Measurements from ENCODE around the gene LRP3. TPM values are rescaled to one million over a fixed set of nuclear protein-coding genes. Genes with fewer than 3 reads are reported as not detected.
"Not testable (repeated sequence)": the region's sequence is repeated elsewhere in the genome, so short reads cannot be mapped to it uniquely, and the experiment has no call there.

LRP3 gene
- total RNA-seq, 1 donor: 33.2 TPM

DNA sequence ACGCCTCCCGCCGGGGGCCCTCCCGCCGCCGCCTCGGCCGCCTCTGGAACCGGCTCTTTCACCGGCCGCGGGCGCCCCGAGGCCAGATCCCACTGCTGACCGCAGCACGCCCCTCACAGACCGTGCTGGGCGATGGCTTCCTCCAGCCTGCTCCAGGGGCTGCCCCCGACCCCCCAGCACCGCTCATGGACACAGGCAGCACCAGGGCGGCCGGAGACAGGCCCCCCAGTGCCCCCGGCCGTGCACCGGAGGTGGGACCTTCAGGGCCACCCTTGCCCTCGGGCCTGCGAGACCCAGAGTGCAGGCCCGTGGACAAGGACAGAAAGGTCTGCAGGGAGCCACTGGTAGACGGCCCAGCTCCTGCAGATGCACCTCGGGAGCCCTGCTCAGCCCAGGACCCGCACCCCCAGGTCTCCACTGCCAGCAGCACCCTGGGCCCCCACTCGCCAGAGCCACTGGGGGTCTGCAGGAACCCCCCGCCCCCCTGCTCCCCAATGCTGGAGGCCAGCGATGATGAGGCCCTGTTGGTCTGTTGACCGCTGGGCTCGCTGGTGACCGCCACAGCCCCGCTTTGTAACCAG, 13.0 kb downstream of the LRP3 start:
- H3K4me3 ChIP-seq (ENCODE audit: low read depth, low read length): no peak overlapping the region
- no peak for DNase-seq (ENCODE audit: low read depth)
- TF ChIP-seq, protein P1, sequence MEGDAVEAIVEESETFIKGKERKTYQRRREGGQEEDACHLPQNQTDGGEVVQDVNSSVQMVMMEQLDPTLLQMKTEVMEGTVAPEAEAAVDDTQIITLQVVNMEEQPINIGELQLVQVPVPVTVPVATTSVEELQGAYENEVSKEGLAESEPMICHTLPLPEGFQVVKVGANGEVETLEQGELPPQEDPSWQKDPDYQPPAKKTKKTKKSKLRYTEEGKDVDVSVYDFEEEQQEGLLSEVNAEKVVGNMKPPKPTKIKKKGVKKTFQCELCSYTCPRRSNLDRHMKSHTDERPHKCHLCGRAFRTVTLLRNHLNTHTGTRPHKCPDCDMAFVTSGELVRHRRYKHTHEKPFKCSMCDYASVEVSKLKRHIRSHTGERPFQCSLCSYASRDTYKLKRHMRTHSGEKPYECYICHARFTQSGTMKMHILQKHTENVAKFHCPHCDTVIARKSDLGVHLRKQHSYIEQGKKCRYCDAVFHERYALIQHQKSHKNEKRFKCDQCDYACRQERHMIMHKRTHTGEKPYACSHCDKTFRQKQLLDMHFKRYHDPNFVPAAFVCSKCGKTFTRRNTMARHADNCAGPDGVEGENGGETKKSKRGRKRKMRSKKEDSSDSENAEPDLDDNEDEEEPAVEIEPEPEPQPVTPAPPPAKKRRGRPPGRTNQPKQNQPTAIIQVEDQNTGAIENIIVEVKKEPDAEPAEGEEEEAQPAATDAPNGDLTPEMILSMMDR (IDR thresholded peaks at IDR 0.05; ENCODE audit: insufficient read depth, low read length): no peak

DNA sequence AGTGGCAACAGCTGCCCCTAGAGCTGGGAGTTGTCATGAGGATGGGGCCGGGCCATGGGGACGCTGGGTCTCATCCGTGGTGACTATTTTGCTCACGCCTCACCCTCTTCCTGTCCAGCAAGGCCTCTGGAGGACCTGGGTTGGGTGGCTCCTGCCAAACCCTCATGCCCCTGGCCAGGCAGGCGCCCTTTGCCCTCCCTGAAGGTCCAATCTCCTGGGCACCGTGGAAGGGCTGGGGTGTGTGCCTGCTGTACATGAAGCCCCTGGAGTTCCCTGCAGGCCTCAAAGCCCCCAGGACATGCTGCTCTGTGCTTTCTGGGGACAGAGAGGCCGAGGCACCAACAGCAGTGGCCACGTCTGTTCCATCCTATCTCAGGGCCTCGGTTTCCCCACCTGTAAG, 13.8 kb downstream of the LRP3 start:
- TF ChIP-seq, protein P1 (IDR thresholded peaks at IDR 0.05; ENCODE audit: insufficient read depth, low read length): no peak

DNA sequence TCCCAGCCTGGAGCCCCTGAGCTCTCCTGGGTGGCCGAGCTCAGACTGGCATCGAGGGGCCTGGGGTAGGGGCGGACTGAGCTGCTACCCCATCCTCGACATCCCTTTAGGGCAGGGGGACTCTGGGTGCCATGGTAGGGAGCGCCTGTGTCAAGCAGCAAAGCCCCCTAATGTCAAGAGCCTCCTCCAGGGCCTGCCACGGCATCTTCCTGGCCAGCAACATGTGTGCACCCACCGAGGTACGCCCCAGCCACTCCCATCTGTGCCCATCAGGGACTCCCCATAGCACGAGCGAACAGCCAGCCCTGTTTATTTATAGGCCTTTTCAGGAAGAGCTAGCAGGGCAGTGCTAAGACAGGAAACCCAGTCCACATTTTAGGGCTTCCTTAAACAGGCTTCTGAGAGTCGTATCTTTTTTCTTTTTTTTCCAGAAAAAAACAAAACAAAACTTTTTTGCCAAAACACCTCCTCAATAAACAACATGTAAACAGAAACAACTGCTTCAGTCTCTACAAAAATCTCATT, 14.3 kb downstream of the LRP3 start:
- TF ChIP-seq, protein P1 (IDR thresholded peaks at IDR 0.05; ENCODE audit: insufficient read depth, low read length): no peak
- no peak for DNase-seq (ENCODE audit: low read depth)
- H3K4me3 ChIP-seq (ENCODE audit: low read depth, low read length): no peak overlapping the region

More for the DNA sequence above, 13.8 kb downstream of the LRP3 start:
- no peak overlapping the region for H3K4me3 ChIP-seq (ENCODE audit: low read depth, low read length)
- DNase-seq (ENCODE audit: low read depth): no peak

DNA sequence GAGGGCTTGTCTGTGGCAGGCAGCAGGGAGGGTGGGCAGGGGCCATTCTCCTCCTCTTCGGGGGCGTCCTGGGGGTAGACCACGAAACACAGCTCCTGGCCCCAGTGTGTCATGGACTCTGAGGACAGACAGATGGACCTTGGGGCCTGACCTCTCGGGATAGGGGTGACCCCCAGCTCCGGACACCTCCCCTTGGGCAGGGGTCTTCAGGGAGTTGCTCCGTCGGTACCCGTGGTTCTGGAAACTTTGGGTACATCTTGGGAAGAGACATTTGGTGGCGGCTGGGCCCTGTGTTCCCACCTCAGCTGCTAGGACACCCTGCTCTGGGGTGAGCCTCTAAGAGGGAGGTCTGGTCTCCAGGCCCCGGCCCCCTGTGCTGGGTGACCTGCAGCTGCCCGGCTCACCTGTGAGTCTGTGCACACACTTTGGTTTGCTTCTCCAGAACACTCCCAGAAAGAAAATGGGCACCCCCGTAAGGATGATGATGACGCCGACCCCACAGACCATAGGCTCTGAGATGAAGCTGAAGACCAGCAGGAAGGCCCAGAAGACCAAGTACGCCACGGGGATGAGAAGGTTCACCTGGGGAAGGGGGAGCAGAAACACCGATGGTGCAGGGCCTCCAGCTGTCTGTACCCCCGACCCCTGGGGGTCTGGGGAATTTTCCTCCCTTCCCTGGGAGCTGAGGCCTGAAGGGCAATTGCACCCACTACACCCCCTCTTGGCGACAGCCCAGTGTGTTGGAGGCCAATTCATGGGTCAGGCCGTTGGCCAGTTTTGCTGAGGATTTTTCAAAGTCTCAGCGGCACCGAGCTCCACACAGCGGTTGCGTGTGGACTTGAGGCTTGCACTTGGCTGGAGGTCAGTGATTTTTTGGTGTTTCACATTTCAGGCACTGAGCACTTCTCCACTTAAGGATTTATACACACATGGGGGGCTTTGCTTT, 15.0 kb downstream of the LRP3 start:
- peak; percentile 60 for DNase-seq (ENCODE audit: low read depth)
- TF ChIP-seq, protein P1 (IDR thresholded peaks at IDR 0.05; ENCODE audit: insufficient read depth, low read length): peak; percentile 45
- H3K4me3 ChIP-seq (ENCODE audit: low read depth, low read length): no peak overlapping the region

DNA sequence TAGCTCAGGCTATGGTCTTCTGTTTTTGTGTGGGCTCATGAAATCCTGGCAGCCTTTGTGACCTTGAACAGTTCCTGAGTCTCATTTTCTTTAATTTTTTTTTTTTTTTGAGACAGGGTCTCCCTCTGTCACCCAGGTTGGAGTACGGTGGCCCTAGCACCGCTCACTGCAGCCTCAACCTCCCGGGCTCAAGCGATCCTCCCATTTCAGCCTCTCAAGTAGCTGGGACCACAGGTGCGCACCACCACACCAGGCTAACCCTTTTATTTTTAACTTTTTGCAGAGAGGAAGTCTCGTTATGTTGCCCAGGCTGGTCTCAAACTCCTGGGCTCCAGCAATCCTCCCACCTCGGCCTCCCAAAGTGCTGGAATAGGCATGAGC, 15.7 kb downstream of the LRP3 start:
- not testable (repeated sequence) for DNase-seq (ENCODE audit: low read depth); H3K4me3 ChIP-seq (ENCODE audit: low read depth, low read length)

DNA sequence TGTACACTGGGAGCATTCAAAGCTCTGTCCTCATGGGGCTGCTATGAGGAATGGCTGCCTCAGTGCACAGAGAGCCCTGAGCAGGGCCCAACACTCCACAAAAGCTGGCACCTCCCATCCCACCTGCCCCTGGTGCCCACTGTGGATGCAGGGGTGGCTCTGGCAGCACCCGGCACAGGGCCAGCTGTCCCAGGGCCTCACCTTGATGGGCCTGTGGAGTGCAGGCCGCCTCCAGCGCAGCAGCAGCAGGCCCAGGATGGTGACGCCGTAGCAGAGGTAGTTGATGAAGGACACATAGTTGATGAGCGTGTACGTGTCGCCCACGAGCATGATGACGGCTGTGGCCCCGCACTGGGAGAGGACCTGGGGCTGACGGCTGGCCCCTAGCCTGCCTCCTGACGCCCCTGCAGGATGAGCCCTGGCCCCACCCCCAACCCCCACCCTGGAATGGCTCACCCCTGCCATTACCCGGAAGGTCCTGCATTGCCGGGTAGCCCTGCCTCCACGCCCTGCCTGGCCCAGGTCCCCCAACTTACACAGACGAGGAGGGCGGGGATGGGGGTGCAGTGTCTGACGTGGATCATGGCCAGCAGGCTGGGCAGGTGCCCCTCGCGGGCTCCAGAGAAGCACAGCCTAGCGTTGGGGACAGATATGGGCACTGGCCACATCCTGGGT, 16.3 kb downstream of the LRP3 start:
- TF ChIP-seq, protein P1 (IDR thresholded peaks at IDR 0.05; ENCODE audit: insufficient read depth, low read length): no peak
- no peak for DNase-seq (ENCODE audit: low read depth)
- H3K4me3 ChIP-seq (ENCODE audit: low read depth, low read length): no peak overlapping the region

Data from fibroblast of the aortic adventitia (primary cell).